ENCODE measurements around the gene DHX36.

DNA sequence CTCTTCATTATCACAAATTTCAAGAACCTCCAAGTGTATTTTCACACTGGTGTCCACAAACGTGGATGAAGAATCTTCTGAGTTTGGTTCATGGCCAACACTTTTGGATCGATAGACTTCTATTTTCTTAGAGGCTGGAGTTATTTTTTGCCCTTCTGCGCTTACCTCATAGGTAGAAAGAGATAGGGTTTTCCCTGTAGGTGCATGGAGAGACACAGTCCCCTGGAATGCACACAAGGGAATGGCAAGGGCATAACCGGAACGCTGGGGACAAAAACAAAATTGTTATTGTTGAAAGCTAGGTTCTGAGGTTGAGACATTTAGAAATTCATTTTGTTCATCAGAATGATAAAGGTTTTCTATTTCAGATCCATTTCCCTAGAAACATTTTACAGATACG lies 13.7 kb upstream of the DHX36 start:
- TF ChIP-seq, protein P1, sequence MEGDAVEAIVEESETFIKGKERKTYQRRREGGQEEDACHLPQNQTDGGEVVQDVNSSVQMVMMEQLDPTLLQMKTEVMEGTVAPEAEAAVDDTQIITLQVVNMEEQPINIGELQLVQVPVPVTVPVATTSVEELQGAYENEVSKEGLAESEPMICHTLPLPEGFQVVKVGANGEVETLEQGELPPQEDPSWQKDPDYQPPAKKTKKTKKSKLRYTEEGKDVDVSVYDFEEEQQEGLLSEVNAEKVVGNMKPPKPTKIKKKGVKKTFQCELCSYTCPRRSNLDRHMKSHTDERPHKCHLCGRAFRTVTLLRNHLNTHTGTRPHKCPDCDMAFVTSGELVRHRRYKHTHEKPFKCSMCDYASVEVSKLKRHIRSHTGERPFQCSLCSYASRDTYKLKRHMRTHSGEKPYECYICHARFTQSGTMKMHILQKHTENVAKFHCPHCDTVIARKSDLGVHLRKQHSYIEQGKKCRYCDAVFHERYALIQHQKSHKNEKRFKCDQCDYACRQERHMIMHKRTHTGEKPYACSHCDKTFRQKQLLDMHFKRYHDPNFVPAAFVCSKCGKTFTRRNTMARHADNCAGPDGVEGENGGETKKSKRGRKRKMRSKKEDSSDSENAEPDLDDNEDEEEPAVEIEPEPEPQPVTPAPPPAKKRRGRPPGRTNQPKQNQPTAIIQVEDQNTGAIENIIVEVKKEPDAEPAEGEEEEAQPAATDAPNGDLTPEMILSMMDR (IDR thresholded peaks at IDR 0.05), result no peak
- no peak for TF ChIP-seq POLR2A (IDR thresholded peaks at IDR 0.05)

Measured in uterus (tissue), 2 donors.